ENCODE measurements around the gene AGPS.

The AGPS gene

GRCh38 chr2:177554365-177554764, 161.8 kb downstream of the AGPS start:
- peak; percentile 78 for DNase-seq

- no peak for DNase-seq
These were observed 163.6 kb downstream of the AGPS start for GRCh38 chr2:177556153-177556552.

GRCh38 chr2:177557794-177558193, 165.2 kb downstream of the AGPS start:
- no peak for DNase-seq

DNA sequence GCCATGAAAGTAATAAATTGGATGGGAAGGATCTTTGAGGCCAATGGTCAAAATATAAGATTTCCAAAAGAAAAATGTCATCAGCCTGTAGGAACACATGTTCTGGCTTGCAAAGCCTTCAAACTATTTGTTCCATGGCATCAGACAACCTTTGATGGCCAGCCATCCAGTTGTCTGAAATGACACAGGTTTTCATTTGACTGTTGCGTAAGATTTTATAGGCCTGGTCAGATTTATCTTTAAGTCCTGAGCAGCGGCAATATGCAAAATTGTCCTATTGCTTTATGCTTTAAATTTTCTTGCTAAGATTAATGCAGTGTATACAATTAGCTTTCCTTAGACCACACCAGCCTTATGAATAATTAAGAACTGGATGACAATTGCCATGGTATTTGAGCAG, 167.1 kb downstream of the AGPS start:
- no peak for DNase-seq

GRCh38 chr2:177568390-177568789, 175.8 kb downstream of the AGPS start:
- no peak for DNase-seq

GRCh38 chr2:177568893-177569292, 176.3 kb downstream of the AGPS start:
- no peak for DNase-seq

GRCh38 chr2:177572236-177572671, 179.7 kb downstream of the AGPS start:
- no peak for DNase-seq

- DNase-seq, result no peak
These were observed 180.5 kb downstream of the AGPS start for GRCh38 chr2:177573120-177573519.

DNA sequence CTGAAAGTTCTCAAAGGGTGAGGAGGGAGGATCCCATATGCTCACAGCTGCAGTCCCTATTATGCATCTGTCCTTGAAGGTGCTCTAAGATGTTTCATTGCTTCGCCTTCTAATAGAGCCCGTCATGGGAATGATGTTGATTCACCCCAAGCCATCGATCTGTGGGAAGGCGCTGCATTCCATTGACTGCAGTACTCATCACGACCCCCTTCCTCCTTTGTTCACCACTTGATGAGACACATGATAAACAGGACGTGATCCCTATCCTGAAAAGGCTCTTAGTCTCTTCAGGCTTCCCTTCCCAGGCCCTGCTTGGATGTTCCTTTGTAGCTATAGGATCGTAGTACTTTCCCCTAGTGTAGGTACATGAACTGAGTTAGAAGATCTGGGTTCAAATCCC, 181.8 kb downstream of the AGPS start:
- no peak for DNase-seq

DNA sequence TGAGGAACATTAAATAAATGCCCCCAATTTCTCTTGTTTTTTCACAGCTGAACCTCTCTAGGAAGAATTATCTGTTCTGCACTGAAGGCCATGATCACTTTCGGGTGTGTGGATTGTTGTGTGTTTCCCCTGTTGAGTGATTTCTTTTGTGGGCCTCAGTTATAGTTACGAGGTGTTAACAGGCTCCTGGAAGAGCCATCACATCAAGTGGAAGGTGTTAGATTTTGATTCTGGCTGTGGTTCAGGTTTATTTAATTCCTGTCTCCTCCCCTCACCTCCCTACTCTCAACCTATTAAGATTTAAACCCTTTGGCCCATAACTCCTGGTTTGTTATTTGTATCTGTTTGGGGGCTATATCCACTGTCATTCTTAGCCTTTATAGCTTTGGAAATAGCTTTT, 182.8 kb downstream of the AGPS start:
- DNase-seq, result no peak

- DNase-seq, result no peak
These were observed 184.5 kb downstream of the AGPS start for GRCh38 chr2:177577075-177577474.

GRCh38 chr2:177578454-177578853, 185.9 kb downstream of the AGPS start:
- DNase-seq, result no peak

GRCh38 chr2:177579486-177580036, 187.0 kb downstream of the AGPS start:
- no peak for DNase-seq

- no peak for DNase-seq
These were observed 189.4 kb downstream of the AGPS start for GRCh38 chr2:177582000-177582399.

GRCh38 chr2:177584030-177584692, 191.6 kb downstream of the AGPS start:
- no peak for DNase-seq

- no peak for DNase-seq
These were observed 192.8 kb downstream of the AGPS start for GRCh38 chr2:177585234-177585863.

DNA sequence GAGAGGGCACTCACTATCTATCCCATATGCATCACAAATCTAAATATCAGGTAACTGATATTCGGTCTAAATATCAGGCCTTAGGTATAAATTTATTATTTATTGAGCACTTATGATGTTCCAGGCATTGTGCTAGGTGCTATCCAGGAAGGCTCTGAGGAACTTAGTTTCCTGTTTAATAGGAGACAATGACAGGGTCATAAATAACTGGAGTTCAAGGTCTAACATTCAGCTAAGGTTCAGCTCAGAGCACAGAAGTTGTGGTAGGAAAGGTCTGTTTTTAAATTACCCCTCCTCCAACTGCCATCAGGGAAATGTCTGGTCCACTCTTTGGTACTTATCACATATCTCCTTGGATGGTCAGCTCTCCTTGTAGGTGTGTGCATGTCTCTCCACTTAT, 193.6 kb downstream of the AGPS start:
- no peak for DNase-seq

DNA sequence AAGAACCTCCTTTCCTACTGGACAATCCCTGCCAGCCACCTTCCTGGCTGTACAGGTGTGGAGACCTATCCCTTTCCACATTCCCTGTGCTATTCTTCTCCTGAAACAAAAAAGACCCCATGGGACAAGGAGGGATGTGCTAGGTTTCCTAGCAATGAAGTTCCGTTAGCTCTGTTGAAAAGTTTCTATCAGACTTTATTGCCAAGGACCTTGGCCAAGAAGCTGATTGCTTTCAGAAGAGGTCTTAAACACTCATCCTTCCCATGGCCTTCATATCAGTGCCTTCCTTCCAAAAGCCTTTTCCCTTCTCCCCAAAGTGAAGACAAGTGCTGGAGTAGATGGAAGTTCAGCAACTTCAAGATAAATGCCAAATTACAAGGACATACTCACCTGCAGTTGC, 194.8 kb downstream of the AGPS start:
- no peak for DNase-seq

DNA sequence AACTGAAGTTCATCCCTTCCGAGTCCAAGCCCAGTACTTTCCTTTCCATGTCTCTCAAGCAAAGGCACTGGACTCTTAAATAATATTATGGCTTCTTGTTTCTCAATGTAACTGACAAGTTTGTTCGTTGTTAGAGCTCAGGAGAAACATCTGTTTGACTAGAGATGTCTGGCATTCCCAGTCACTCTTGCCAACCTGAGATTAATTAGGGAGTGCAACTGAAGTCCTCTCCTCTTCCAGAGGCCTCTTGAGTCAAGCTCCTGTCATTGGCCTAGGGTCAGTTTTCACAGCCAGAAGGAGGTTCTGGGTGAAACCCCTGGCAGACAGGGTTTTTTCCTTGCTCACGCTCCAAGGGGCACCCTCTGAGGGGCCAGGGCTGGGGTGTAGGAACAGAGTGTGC, 196.1 kb downstream of the AGPS start:
- no peak for DNase-seq

DNA sequence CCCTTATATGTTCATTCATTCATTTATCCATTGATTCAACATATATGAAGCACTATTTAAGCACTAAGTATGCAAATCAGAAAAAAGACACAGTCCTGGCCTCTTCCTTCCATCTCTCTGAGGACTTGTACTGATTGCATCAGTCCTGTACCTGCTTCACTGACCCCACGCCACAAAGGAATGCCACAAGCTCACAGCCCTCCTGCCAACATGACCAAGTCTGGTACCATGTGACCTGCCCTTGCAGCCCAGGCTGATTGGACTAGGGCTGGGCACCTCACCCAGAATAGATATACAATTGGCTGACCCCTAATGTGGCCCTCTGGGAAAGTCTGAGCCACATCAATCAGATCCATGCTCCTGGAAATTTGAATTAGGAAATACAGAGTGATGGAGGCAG, 196.6 kb downstream of the AGPS start:
- no peak for DNase-seq

- no peak for DNase-seq
These were observed 199.8 kb downstream of the AGPS start for GRCh38 chr2:177592397-177592796.

- DNase-seq, result no peak
These were observed 200.4 kb downstream of the AGPS start for GRCh38 chr2:177592945-177593344.

DNA sequence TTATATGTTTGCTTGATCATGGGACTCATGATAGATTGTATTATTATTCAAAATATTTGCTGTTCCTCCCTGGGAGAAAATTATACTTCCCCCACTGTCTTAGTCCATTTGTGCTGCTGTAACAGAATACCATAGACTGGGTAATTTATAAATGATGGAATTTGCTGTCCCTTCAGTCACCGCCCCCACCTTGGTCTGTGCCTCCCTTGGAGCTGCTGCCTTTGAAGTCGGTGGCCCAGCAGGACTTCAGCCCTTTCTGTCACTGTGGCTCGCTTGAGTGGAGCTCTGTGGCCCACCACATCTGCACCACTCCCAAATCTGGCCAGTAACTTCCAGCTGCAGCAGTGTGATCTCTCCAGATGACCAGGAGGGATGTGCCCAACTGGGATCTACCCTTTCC, 200.8 kb downstream of the AGPS start:
- no peak for DNase-seq
